ENCODE measurements around the gene NINJ1. TPM values are rescaled to one million over a fixed set of nuclear protein-coding genes. Genes with fewer than 3 reads are reported as not detected.
A peak's percentile ranks its signal among the peaks of the same experiment; 100 is the strongest.
"Not testable (repeated sequence)": the region's sequence is repeated elsewhere in the genome, so short reads cannot be mapped to it uniquely, and the experiment has no call there.

The NINJ1 gene
- total and polyA plus RNA-seq, 12 donors = 35.5 to 77.1 (median 41.3) TPM

GRCh38 chr9:93118863-93119702 lies 15.0 kb downstream of the NINJ1 start:
- 91 to 93% methylated on average over 12 of the region's 12 CpGs for WGBS, 2 donors
- no peaks in the 10 kb centered on the region for H3K9me3 ChIP-seq
- H3K27ac ChIP-seq = peak overlapping the region in 6 of 10 donors; percentile 13 to 91 (median 58)
- no peak overlapping the region for H3K4me3 ChIP-seq
- H3K36me3 ChIP-seq = peaks cover 0 to 33% (median 14%) of the 10 kb centered on the region in 9 donors
- ATAC-seq = peak in 1 of 8 donors; percentile 1
- no peaks in the 10 kb centered on the region for H3K27me3 ChIP-seq
- TF ChIP-seq CTCF (IDR thresholded peaks at IDR 0.05) = no peak
- DNase-seq = no peak
- intact Hi-C loops (cut with DNase I) = no loop called here
- H3K4me1 ChIP-seq = peaks cover 10 to 68% (median 18%) of the 10 kb centered on the region in 9 donors

GRCh38 chr9:93117924-93118862 lies 15.9 kb downstream of the NINJ1 start:
- intact Hi-C loops (cut with DNase I) = no loop called here
- no peaks in the 10 kb centered on the region for H3K9me3 ChIP-seq
- H3K36me3 ChIP-seq = peaks cover 0 to 32% (median 8%) of the 10 kb centered on the region in 9 donors
- no peak for TF ChIP-seq CTCF (IDR thresholded peaks at IDR 0.05)
- no peak for ATAC-seq
- 94 to 95% methylated on average over 12 of the region's 12 CpGs for WGBS, 2 donors
- no peaks in the 10 kb centered on the region for H3K27me3 ChIP-seq
- H3K4me1 ChIP-seq = peaks cover 10 to 73% (median 18%) of the 10 kb centered on the region in 9 donors
- peak overlapping the region in 1 of 10 donors; percentile 91 for H3K27ac ChIP-seq
- no peak overlapping the region for H3K4me3 ChIP-seq
- no peak for DNase-seq

GRCh38 chr9:93117521-93117920 lies 16.5 kb downstream of the NINJ1 start:
- 93 to 96% methylated on average over 9 of the region's 9 CpGs for WGBS, 2 donors

GRCh38 chr9:93116072-93116961 lies 17.7 kb downstream of the NINJ1 start:
- H3K4me1 ChIP-seq = peaks cover 10 to 75% (median 18%) of the 10 kb centered on the region in 9 donors
- DNase-seq = peak; percentile 63 to 72
- no peaks in the 10 kb centered on the region for H3K27me3 ChIP-seq
- intact Hi-C loops (cut with DNase I) = no loop called here
- no peak for TF ChIP-seq CTCF (IDR thresholded peaks at IDR 0.05)
- no peaks in the 10 kb centered on the region for H3K9me3 ChIP-seq
- H3K36me3 ChIP-seq = peaks cover 0 to 33% (median 8%) of the 10 kb centered on the region in 9 donors
- no peak overlapping the region for H3K4me3 ChIP-seq
- ATAC-seq = peak in 7 of 8 donors; percentile 6 to 70 (median 46)
- H3K27ac ChIP-seq = peak overlapping the region in 7 of 10 donors; percentile 4 to 95 (median 51)
- 73 to 76% methylated on average over 17 of the region's 17 CpGs for WGBS, 2 donors

More at GRCh38 chr9:93117521-93117920, 16.5 kb downstream of the NINJ1 start:
- H3K27me3 ChIP-seq; H3K9me3 ChIP-seq; ATAC-seq; intact Hi-C loops (cut with DNase I); H3K4me3 ChIP-seq; DNase-seq: not testable (repeated sequence)
- Histone ChIP-seq H3K36me3 (peaks cover 0 to 32% (median 6%) of the 10 kb centered on the region in 9 donors), H3K4me1 (peaks cover 10 to 73% (median 18%) of the 10 kb centered on the region in 9 donors), H3K27ac (peak overlapping the region in 1 of 10 donors; percentile 91)

Measured in heart right ventricle (tissue), 16 donors.